Jurkat, Clone E6-1 (cell line): Measurements from ENCODE around the gene PPP1R26.
"Not testable (repeated sequence)": the region's sequence is repeated elsewhere in the genome, so short reads cannot be mapped to it uniquely, and the experiment has no call there.

ENCODE experiments used
- DNase-seq: peaks from one replicate; pipeline ENCODE4 v3.0.0-alpha.2; 2011; ENCODE audit warnings: low read depth, low spot score
- H3K4me3 ChIP-seq: 2 replicates; pipeline ENCODE4 v1.5.1; 2011; ENCODE audit warnings: mild to moderate bottlenecking, low read length, control low read depth, moderate library complexity

PPP1R26 gene

DNA sequence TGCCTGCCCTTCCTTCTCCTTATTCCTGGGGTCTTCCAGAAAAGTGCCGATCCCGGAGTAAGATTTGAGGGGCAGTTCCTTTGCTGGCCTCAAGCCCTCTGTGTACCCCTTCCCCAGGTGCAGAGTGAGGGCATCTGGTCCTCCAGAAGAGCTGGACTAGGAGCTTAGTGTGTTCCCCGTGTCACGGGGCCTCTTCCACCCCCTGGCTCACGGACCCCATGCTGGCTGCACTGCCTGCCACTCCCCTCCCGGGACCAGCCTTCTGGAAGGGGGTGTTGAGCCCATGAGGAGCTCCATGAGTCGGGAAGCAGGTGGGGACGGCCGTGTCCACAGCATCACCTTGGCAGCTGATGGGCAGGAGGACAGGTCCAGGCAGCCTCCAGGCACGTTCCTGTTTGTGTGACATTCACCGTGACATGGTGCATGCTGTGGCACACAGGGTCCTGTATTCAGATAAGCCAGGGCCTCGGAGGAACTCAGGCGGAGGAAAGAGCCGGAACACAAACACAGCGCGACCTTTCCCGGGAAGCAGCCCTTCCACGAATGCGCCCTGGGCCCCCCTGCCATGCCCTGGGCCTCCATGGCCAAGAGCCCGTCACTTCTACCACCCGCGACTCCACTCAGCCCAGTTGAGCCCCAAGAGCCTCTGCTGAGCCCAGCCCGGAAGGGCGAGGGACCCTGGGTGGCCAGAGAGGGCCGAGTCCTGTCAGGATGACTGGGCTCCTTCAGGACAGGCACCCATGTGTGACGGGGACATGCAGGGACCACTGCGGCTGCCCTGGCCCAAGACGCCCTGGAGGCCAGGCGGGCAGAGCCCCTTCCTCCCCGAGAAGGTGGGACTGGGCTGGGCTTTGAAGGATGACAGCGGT, 35.7 kb downstream of the PPP1R26 start:
- H3K4me3 ChIP-seq, result no peak overlapping the region
- DNase-seq, result no peak

DNA sequence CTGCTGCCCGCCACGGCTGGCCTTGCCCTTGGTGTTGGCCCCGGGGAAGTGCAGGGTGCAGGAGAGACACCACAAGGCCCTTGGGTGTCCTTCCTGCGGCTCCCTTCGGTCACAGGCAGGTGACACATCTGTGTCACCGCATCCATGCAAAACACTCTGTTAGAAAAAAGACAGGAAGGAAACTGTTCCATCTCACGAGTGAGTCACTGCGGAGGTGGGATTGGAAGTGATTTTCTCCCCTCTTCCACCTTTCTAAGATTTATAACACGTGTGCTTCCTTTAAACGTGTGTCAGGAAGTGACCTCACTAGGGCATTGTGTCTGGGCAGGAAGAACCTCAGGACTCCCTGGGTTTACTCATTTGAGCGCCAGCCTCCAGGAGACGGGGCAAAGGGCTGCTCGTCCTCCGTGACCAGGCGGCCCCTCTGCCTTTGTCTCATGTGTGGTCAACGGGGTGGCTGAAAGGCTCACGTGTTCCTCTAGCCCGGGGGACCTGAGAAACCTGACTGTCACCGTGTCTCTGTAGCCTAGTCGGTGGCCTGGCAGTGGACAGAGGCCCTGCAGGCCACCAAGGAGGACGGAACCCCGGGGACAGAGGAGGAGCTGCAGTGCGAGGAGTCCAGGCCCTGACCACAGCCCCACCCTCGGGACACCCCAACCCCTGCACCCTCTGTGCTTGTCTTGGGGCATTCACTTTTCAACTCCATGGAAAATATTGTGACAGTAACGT, 36.7 kb downstream of the PPP1R26 start:
- DNase-seq, result no peak
- H3K4me3 ChIP-seq, result no peak overlapping the region

DNA sequence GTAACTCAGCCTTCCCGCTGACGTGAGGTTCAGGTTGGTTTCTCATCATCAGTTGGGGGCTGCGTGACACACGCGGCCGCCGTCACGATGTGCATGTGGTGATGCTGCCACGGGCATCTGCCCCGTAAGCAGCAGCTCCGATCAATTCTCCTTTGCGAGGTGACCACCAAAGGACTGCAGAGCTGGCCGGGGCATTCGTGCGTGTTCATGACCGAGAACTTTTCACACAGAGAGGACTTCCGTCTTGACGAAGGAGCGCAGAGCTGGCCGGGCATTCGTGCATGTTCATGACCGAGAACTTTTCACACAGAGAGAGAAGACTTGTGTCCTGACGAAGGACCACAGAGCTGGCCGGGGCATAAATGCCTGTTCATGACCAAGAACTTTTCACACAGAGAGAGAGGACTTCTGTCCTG, 37.8 kb downstream of the PPP1R26 start:
- no peak for DNase-seq
- no peak overlapping the region for H3K4me3 ChIP-seq

GRCh38 chr9:135519179-135519971, 39.8 kb downstream of the PPP1R26 start:
- DNase-seq, result no peak

GRCh38 chr9:135520916-135521607, 41.5 kb downstream of the PPP1R26 start, which contains the start of gene LCN1:
Gene LCN1 (plus strand): TSS chr9:135521440. CDS start chr9:135521498, 58 bp downstream.
- no peak within 1 kb of the TSS for H3K4me3 ChIP-seq
- no peak for DNase-seq

More at GRCh38 chr9:135519179-135519971, 39.8 kb downstream of the PPP1R26 start:
- H3K4me3 ChIP-seq, result no peak overlapping the region

- no peak overlapping the region for H3K4me3 ChIP-seq
- DNase-seq, result no peak
Observed at GRCh38 chr9:135521608-135522095, 42.1 kb downstream of the PPP1R26 start.

DNA sequence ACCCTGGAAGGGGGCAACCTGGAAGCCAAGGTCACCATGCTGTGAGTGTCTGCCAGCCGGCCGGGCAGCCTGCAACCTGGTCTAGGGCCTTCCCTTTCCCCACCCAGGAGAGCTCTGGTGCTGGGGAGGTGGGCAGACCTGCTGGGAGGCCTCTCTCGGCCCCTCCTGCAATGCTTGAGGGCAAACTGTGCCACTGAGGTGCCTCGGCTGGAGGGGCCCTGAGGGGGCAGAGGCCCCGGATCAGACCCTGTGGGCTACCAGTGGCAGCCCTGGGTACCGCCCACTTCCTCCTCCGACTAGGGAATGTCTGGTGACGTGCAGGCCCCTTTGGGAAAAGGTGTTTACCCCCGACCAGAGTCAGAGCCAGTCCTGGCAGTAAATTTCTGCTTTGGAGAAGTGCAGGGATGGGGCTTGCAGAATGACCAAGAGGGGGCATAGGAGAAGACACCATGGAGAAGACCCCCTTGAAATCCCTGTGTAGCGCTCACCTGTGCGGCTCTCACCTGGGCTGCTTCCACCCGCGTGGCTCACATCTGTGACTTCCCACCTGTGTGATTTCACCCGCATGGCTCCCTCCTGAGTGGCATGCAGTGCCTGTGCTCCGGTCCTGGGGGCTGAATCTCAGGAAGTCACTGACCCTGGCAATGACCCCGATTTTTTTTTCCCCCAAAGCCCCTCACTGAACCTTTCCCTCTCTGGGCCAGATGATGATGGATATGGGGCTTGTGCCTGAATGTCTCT, 42.7 kb downstream of the PPP1R26 start:
- no peak for DNase-seq

GRCh38 chr9:135522931-135523330, 43.3 kb downstream of the PPP1R26 start:
- DNase-seq, result no peak
- no peak overlapping the region for H3K4me3 ChIP-seq

More for the DNA sequence above, 42.7 kb downstream of the PPP1R26 start:
- H3K4me3 ChIP-seq, result no peak overlapping the region

DNA sequence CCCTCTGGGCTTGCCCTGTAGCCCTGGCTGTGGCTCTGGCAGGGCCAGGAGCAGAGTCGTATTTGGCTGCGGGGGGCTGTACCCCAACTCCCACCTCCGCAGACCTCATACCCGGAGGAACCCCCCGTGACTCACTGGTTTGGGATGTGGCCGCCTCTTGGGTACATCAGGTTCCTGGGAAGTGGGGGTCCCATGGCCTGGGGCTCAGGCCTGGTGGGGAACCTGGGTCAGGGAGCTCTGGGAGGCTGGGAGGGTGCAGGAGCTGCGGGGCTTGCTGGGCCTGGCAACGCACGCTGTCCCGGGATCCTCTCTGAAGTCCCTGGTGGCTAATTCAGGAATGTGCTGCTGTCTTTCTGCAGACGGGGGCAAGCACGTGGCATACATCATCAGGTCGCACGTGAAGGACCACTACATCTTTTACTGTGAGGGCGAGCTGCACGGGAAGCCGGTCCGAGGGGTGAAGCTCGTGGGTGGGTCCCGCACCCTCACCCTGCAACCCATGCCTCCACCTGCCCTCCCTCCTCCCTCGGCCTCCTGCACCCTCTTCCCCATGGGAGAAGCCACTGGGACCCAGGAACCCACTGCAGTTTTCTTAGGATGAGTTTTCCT, 44.0 kb downstream of the PPP1R26 start:
- DNase-seq, result no peak

GRCh38 chr9:135524130-135524861, 44.7 kb downstream of the PPP1R26 start:
- DNase-seq, result no peak
- H3K4me3 ChIP-seq, result no peak overlapping the region

More for the DNA sequence above, 44.0 kb downstream of the PPP1R26 start:
- H3K4me3 ChIP-seq, result no peak overlapping the region

GRCh38 chr9:135525241-135526088, 45.9 kb downstream of the PPP1R26 start:
- no peak overlapping the region for H3K4me3 ChIP-seq
- DNase-seq, result no peak

DNA sequence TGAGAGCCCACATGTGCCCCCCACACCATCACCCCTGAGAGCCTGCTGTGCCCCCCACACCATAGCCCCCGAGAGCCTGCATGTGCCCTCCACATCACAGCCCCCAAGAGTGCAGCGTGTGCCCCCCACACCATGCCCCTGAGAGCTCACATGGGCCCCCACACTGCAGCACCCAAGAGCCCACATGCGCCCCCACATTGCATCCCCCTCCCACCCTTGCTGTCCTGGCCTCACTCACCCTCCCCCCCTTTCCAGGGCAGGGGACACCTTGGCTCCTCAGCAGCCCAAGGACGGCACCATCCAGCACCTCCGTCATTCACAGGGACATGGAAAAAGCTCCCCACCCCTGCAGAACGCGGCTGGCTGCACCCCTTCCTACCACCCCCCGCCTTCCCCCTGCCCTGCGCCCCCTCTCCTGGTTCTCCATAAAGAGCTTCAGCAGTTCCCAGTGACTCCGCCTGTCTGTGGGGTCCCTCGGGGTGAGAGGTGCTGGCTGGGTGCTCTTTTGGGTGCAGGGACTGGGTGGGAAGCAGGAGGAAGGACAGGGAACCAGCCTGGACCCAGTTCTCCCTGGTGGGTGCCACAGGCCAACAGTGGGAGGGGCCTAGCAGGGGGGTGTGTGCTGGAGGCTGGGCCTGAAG, 46.6 kb downstream of the PPP1R26 start:
- DNase-seq, result no peak
- H3K4me3 ChIP-seq, result no peak overlapping the region

DNA sequence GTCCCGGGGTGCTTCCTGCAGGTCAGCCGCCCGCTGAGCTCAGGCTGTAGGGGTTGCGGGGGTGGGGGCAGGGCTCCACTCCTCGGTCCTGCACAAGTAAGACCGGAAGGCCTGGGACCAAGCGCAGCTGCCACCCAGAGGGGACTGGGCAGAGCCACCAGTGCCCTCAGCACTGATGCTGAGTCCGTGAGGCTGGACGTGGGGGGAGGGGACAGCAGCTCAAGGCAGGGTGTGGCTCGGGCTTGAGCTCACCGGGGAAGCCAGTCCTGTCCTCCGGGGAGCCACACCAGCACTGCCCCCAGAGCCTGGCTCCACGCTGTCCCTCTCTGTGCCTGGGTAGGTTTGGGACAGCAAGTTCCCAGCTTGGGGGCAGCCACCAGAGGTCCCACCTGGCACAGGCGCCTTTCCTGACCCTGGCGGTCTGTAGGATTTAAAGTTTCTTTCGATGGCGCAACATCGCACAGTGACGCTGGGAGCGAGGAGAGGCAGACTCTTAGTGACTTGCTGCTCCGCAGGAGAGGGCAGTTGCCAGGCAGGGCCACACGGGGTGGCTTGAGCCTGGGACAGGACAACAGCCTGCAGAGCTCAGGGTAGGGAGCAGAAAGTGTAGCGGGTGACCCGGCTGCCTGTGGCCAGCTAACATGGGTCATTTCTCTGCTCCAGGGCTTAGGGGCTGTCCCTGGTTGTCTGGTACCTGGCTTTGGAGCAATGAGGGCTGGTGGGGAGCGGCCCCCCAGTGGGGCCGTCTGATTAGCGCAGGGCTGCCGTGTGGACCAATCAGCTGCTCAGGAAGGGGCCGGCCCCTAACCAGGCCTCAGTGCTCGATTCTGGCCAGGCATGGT, 47.4 kb downstream of the PPP1R26 start:
- no peak overlapping the region for H3K4me3 ChIP-seq
- no peak for DNase-seq

DNA sequence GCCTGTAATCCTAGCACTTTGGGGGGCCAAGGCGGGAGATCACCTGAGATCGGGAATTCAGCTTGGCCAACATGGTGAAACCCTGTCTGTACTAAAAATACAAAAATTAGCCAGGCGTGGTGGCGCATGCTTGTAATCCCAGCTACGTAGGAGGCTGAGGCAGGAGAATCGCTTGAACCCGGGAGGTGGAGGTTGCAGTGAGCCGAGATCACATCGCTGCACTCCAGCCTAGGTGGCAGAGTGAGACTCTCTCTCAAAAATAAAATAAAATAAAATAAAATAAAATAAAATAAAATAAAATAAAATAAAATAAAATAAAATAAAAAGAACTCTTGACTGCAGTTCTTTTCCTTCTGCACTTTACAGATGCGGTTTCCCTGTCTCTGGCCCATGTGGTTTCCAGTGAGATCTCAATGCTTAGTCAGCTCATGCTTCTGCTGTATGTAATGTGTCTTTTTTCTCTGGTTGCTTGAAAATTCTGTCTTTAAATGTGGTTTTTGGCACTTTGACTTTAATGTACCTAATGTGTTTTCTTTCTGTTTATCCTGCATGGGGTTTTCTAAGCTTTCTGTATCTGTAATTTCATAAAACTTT, 49.4 kb downstream of the PPP1R26 start:
- DNase-seq, result peak; percentile 52

More for the DNA sequence above, 49.4 kb downstream of the PPP1R26 start:
- H3K4me3 ChIP-seq, result not testable (repeated sequence)
